Neural progenitor cell (in vitro differentiated cells): ENCODE data around the gene ARMH3. TPM values are rescaled to one million over a fixed set of nuclear protein-coding genes. Genes with fewer than 3 reads are reported as not detected.

ENCODE experiments used
- DNase-seq: peaks from one replicate; pipeline ENCODE4 v3.0.0-alpha.2; 2016; ENCODE audit warnings: low spot score
- H2AFZ ChIP-seq: fragments of 200-600 bp; sonication (generic); replicated peaks from 2 replicates; pipeline ENCODE4 v1.6.1; 2016; ENCODE audit warnings: antibody characterized with exemption
- H3F3A ChIP-seq: fragments of 200-600 bp; sonication (generic); 2 replicates; pipeline ENCODE4 v1.6.1; 2016; ENCODE audit warnings: antibody characterized with exemption, low read depth
- H3K27ac ChIP-seq: fragments of 200-600 bp; sonication (generic); 2 replicates; pipeline ENCODE4 v1.5.1; 2016; ENCODE audit warnings: mild to moderate bottlenecking
- H3K27me3 ChIP-seq: fragments of 200-600 bp; sonication (generic); 2 replicates; pipeline ENCODE4 v1.6.1; 2016; ENCODE audit warnings: mild to moderate bottlenecking, moderate library complexity
- H3K36me3 ChIP-seq: fragments of 200-600 bp; sonication (generic); 2 replicates; pipeline ENCODE4 v1.5.1; 2016
- H3K4me1 ChIP-seq: fragments of 200-600 bp; sonication (generic); 2 replicates; pipeline ENCODE4 v1.6.1; 2016; ENCODE audit warnings: mixed run types
- H3K4me2 ChIP-seq: fragments of 200-600 bp; sonication (generic); 2 replicates; pipeline ENCODE4 v1.6.1; 2016
- H3K4me3 ChIP-seq: fragments of 200-600 bp; sonication (generic); 2 replicates; pipeline ENCODE4 v1.5.1; 2016
- H3K79me2 ChIP-seq: fragments of 200-600 bp; sonication (generic); 2 replicates; pipeline ENCODE4 v1.6.1; 2016; ENCODE audit warnings: low read depth
- H3K9ac ChIP-seq: fragments of 200-600 bp; sonication (generic); 2 replicates; pipeline ENCODE4 v1.6.1; 2016
- H3K9me3 ChIP-seq: fragments of 200-600 bp; sonication (generic); 2 replicates; pipeline ENCODE4 v1.5.1; 2016; ENCODE audit warnings: low read depth
- H4K20me1 ChIP-seq: fragments of 200-600 bp; sonication (generic); 2 replicates; pipeline ENCODE4 v1.6.1; 2016; ENCODE audit warnings: low read depth
- H3K27ac Mint-ChIP-seq: 3 replicates; pipeline ENCODE4 v1.8.0; 2021; ENCODE audit warnings: mixed read lengths
- H3K27me3 Mint-ChIP-seq: 2 replicates; pipeline ENCODE4 v1.8.0; 2022; ENCODE audit warnings: low read depth, mild to moderate bottlenecking, inconsistent platforms, moderate library complexity, mixed read lengths; ENCODE audit not compliant: insufficient read depth
- H3K36me3 Mint-ChIP-seq: 3 replicates; pipeline ENCODE4 v1.8.0; 2021; ENCODE audit warnings: mixed read lengths
- H3K4me1 Mint-ChIP-seq: 3 replicates; pipeline ENCODE4 v1.8.0; 2021; ENCODE audit warnings: mixed read lengths
- H3K4me3 Mint-ChIP-seq: 3 replicates; pipeline ENCODE4 v1.8.0; 2021; ENCODE audit warnings: mild to moderate bottlenecking, moderate library complexity, mixed read lengths
- H3K9me3 Mint-ChIP-seq: 3 replicates; pipeline ENCODE4 v1.8.0; 2020; ENCODE audit warnings: mixed read lengths
- EZH2 ChIP-seq: fragments of 200-600 bp; sonication (generic); IDR thresholded peaks from 2 replicates; pipeline ENCODE4 v1.6.1; 2017; ENCODE audit warnings: antibody characterized with exemption, mild to moderate bottlenecking, moderate library complexity
- EZH2phosphoT487 ChIP-seq: fragments of 200-600 bp; sonication (generic); IDR thresholded peaks from 2 replicates; pipeline ENCODE4 v1.6.1; 2017; ENCODE audit warnings: antibody characterized with exemption
- total RNA-seq: library from RNA; depleted of rRNA; stranded (reverse); fragments of >200 nt; gene quantifications from 2 replicates; pipeline ENCODE4 v1.2.3, GENCODE V29; 2015; ENCODE audit warnings: low replicate concordance
- TF ChIP-seq, protein P1 (sequence below): fragments of 200-600 bp; sonication (generic); IDR thresholded peaks from 2 replicates; pipeline ENCODE4 v1.5.1; 2017; ENCODE audit warnings: antibody characterized with exemption, mild to moderate bottlenecking

The ARMH3 gene
- total RNA-seq, 1 donor from 2014 or later, result 14.5 TPM

DNA sequence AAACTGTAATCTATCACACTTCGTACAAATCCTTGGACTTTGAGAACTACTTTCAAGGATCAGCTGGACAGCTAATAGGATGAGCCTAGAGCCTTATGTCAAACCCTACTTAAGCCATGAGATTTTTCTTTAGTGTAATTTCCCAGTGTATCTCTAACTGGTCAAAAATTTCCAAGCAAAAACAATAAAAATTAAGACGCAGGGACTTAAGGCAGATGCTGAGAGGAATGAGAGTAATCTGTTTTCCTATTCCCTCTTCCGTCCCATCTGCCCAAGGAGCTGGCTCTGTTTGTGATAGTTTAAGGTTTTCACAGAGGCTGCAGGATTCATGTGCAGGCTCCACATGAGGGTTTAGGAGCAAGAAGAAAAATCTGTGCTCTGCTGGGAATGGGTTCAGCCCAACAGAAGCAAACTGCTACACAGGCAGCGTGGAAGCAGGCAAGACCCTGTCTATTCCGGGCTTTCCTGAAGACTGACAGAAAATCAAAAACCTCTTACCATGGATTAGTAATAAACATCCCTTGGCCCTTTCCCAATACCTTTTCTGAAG lies 62.2 kb downstream of the ARMH3 start:
- Histone ChIP-seq H3K9me3 (no peaks in the 10 kb centered on the region), H3K9ac (no peak overlapping the region), H3K4me1 (no peaks in the 10 kb centered on the region), H2AFZ (no peak overlapping the region), H3K79me2 (no peaks in the 10 kb centered on the region), H4K20me1 (no peaks in the 10 kb centered on the region), H3K27ac (no peak overlapping the region), H3K4me2 (no peak overlapping the region), H3K4me3 (no peak overlapping the region), H3F3A (no peaks in the 10 kb centered on the region), H3K27me3 (no peaks in the 10 kb centered on the region), H3K36me3 (no peaks in the 10 kb centered on the region)
- Mint-ChIP-seq H3K9me3 (no peaks in the 10 kb centered on the region), H3K4me3 (no peak overlapping the region), H3K27me3 (no peaks in the 10 kb centered on the region), H3K4me1 (no peaks in the 10 kb centered on the region), H3K27ac (no peak overlapping the region), H3K36me3 (peaks cover 22% of the 10 kb centered on the region)
- DNase-seq, result no peak
- TF ChIP-seq EZH2 (no peak), EZH2phosphoT487 (no peak)
- TF ChIP-seq, protein P1, sequence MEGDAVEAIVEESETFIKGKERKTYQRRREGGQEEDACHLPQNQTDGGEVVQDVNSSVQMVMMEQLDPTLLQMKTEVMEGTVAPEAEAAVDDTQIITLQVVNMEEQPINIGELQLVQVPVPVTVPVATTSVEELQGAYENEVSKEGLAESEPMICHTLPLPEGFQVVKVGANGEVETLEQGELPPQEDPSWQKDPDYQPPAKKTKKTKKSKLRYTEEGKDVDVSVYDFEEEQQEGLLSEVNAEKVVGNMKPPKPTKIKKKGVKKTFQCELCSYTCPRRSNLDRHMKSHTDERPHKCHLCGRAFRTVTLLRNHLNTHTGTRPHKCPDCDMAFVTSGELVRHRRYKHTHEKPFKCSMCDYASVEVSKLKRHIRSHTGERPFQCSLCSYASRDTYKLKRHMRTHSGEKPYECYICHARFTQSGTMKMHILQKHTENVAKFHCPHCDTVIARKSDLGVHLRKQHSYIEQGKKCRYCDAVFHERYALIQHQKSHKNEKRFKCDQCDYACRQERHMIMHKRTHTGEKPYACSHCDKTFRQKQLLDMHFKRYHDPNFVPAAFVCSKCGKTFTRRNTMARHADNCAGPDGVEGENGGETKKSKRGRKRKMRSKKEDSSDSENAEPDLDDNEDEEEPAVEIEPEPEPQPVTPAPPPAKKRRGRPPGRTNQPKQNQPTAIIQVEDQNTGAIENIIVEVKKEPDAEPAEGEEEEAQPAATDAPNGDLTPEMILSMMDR, result no peak

DNA sequence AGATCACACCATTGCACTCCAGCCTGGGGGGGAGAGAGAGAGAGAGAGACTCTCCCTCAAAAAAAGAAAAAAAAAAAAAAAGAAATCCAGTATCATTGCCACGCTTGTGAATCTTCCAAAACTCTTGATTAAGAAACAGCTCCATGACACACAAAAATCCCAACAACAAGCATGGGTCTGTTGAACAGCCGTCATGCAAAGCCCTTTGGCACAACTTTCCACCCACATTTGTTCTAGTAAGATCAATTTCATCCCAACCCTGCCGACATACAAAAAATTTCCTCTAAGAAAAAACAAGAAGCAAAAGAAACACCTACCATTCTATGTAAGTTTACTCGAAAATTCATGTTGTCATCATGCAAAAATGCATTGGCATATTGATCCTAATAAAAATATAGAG lies 62.8 kb downstream of the ARMH3 start:
- no peaks in the 10 kb centered on the region for H3F3A ChIP-seq
- Mint-ChIP-seq H3K4me1 (no peaks in the 10 kb centered on the region), H3K4me3 (no peak overlapping the region), H3K9me3 (no peaks in the 10 kb centered on the region), H3K27ac (no peak overlapping the region), H3K27me3 (no peaks in the 10 kb centered on the region), H3K36me3 (peaks cover 22% of the 10 kb centered on the region)
- H4K20me1 ChIP-seq, result no peaks in the 10 kb centered on the region
- no peak overlapping the region for H3K4me2 ChIP-seq
- H3K9me3 ChIP-seq, result no peaks in the 10 kb centered on the region
- H3K36me3 ChIP-seq, result peaks cover 4% of the 10 kb centered on the region
- no peaks in the 10 kb centered on the region for H3K4me1 ChIP-seq
- H3K27me3 ChIP-seq, result no peaks in the 10 kb centered on the region
- H3K79me2 ChIP-seq, result no peaks in the 10 kb centered on the region
- H2AFZ ChIP-seq, result no peak overlapping the region
- no peak overlapping the region for H3K27ac ChIP-seq
- TF ChIP-seq EZH2phosphoT487, result no peak
- TF ChIP-seq, protein P1, result no peak
- no peak for TF ChIP-seq EZH2
- H3K9ac ChIP-seq, result no peak overlapping the region
- no peak overlapping the region for H3K4me3 ChIP-seq
- no peak for DNase-seq

DNA sequence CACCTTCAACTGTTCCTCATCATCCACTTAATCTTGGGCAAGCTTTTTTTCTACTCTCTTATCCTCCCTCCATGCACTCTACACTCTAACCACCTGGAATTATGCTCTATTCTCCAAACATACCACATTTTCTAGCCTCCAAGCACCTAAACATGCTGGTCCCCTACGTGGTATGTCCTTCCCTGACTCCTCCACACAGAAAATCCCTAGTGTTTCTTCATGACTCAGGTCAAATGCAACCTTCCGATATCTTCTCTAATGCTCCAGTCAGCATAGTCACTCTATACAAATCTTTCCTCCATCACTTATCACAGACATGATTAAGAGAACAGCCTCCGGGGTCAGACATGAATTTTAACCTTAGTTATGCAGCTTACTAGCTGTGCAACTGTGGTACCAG lies 68.8 kb downstream of the ARMH3 start:
- peaks cover 19% of the 10 kb centered on the region for H3K36me3 Mint-ChIP-seq
- no peak overlapping the region for H3K27ac ChIP-seq

More for the DNA sequence above, 68.8 kb downstream of the ARMH3 start:
- Histone ChIP-seq H3K79me2 (no peaks in the 10 kb centered on the region), H3K4me2 (no peak overlapping the region), H3F3A (no peaks in the 10 kb centered on the region), H3K4me1 (no peaks in the 10 kb centered on the region), H4K20me1 (no peaks in the 10 kb centered on the region), H3K9ac (no peak overlapping the region), H3K9me3 (no peaks in the 10 kb centered on the region), H3K36me3 (peaks cover 4% of the 10 kb centered on the region), H3K27me3 (no peaks in the 10 kb centered on the region), H3K4me3 (no peak overlapping the region), H2AFZ (no peak overlapping the region)
- DNase-seq, result no peak
- Mint-ChIP-seq H3K27me3 (no peaks in the 10 kb centered on the region), H3K9me3 (no peaks in the 10 kb centered on the region), H3K27ac (no peak overlapping the region), H3K4me1 (no peaks in the 10 kb centered on the region), H3K4me3 (no peak overlapping the region)
- TF ChIP-seq EZH2phosphoT487, result no peak
- TF ChIP-seq EZH2, result no peak
- TF ChIP-seq, protein P1, result no peak
